DND-41 (cell line): ENCODE data around the gene PPP1CC.

ENCODE experiments used
- ATAC-seq: fragments of 200-7000 bp; cut with Tn5 transposase; 3 replicates; pipeline ENCODE4 v1.9.1; 2021; ENCODE audit warnings: low read depth; ENCODE audit not compliant: insufficient read depth
- DNase-seq: peaks from one replicate; pipeline ENCODE4 v3.0.0-alpha.2; 2020
- H2AFZ ChIP-seq: 2 replicates; pipeline ENCODE4 v1.6.0; 2012; ENCODE audit warnings: low read depth, low read length
- H3K27ac ChIP-seq: 2 replicates; pipeline ENCODE4 v1.5.1; 2012; ENCODE audit warnings: low read length, inconsistent platforms
- H3K27me3 ChIP-seq: fragments of 200-600 bp; sonication (generic); 2 replicates; pipeline ENCODE4 v1.6.0; 2012; ENCODE audit warnings: low read length, mild to moderate bottlenecking, inconsistent platforms; ENCODE audit not compliant: insufficient read depth, poor library complexity
- H3K36me3 ChIP-seq: 2 replicates; pipeline ENCODE4 v1.5.1; 2012; ENCODE audit warnings: low read length, inconsistent platforms; ENCODE audit not compliant: insufficient read depth
- H3K4me1 ChIP-seq: 2 replicates; pipeline ENCODE4 v1.5.1; 2012; ENCODE audit warnings: mild to moderate bottlenecking, low read length; ENCODE audit not compliant: insufficient read depth
- H3K4me2 ChIP-seq: 2 replicates; pipeline ENCODE4 v1.6.0; 2012; ENCODE audit warnings: mild to moderate bottlenecking, moderate library complexity, low read length, inconsistent platforms; ENCODE audit not compliant: insufficient read depth
- H3K4me3 ChIP-seq, 2 experiments: fragments of 200-600 bp in 1 of 2; shearing (Covaris generic) in 1 of 2; 2 replicates each; pipeline ENCODE4 v1.5.1; 2012 to 2016; ENCODE audit warnings: inconsistent platforms in 2 of 2, low read length in 2 of 2, mild to moderate bottlenecking in 2 of 2, low read depth in 1 of 2, moderate library complexity in 1 of 2
- H3K79me2 ChIP-seq: 2 replicates; pipeline ENCODE4 v1.6.0; 2012; ENCODE audit warnings: low read length, inconsistent platforms; ENCODE audit not compliant: insufficient read depth
- H3K9ac ChIP-seq: 2 replicates; pipeline ENCODE4 v1.6.0; 2012; ENCODE audit warnings: low read depth, mild to moderate bottlenecking, inconsistent platforms, low read length, moderate library complexity
- H3K9me3 ChIP-seq: 2 replicates; pipeline ENCODE4 v1.5.1; 2012; ENCODE audit warnings: low read length, moderate library complexity, mild to moderate bottlenecking, inconsistent platforms; ENCODE audit not compliant: insufficient read depth, severe bottlenecking
- H4K20me1 ChIP-seq: 2 replicates; pipeline ENCODE4 v1.6.0; 2012; ENCODE audit warnings: low read length; ENCODE audit not compliant: insufficient read depth
- CTCF ChIP-seq: IDR thresholded peaks from 2 replicates; pipeline ENCODE4 v1.5.1; 2012; ENCODE audit warnings: borderline replicate concordance, low read length, moderate library complexity, mild to moderate bottlenecking; ENCODE audit not compliant: poor library complexity, severe bottlenecking; ENCODE audit errors: extremely low read depth
- EZH2 ChIP-seq: IDR thresholded peaks from 3 replicates; pipeline ENCODE4 v1.6.1; 2012; ENCODE audit warnings: borderline replicate concordance, low read depth, mild to moderate bottlenecking, moderate library complexity, low read length, inconsistent platforms; ENCODE audit not compliant: severe bottlenecking

The PPP1CC gene

GRCh38 chr12:110754101-110754793, 11.6 kb upstream of the PPP1CC start:
- no peak for ATAC-seq
- Histone ChIP-seq H4K20me1 (no peaks in the 10 kb centered on the region), H3K36me3 (no peaks in the 10 kb centered on the region), H3K4me2 (no peak overlapping the region), H3K9ac (no peak overlapping the region), H3K27ac (no peak overlapping the region), H3K4me3 (no peak overlapping the region), H3K79me2 (no peaks in the 10 kb centered on the region), H3K4me1 (no peaks in the 10 kb centered on the region), H3K9me3 (no peaks in the 10 kb centered on the region), H2AFZ (no peak overlapping the region), H3K27me3 (no peaks in the 10 kb centered on the region)
- no peak for DNase-seq
- TF ChIP-seq EZH2 (no peak), CTCF (no peak)

DNA sequence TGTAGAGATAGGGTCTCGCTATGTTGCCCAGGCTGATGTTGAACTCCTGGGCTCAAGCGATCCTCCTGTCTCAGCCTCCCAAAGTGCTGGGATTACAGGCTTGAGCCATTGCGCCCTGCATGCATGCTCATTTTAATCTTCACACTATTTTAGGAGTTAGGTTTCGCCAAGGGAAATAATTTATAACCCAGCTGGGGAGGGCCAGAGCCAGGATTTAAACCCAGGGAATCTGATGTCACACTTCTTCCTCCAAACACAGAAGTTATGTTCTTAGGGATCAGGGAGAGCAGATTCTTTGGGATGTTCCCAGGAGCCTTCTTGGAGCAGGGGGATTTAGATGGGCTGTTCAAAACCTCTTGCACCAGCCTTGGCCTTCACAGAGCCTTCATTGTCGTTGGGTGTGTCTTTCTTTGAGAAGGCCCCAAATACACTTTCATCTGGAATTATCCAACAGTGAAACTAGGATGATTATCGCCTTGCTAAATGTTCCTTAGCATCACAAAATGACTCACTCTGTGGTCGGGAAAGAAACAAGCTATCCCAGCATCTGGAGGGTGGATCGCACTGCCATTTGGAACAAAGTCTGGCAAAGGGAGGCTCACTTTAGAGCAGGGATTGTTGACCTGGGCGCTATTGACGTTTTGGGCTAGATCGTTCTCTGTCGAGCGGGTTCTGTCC, 8.2 kb upstream of the PPP1CC start:
- Histone ChIP-seq H4K20me1 (no peaks in the 10 kb centered on the region), H3K36me3 (no peaks in the 10 kb centered on the region), H3K79me2 (no peaks in the 10 kb centered on the region), H3K9ac (no peak overlapping the region), H3K27me3 (no peaks in the 10 kb centered on the region), H3K27ac (no peak overlapping the region), H3K4me1 (no peaks in the 10 kb centered on the region), H3K4me2 (no peak overlapping the region), H3K4me3 (no peak overlapping the region), H2AFZ (no peak overlapping the region), H3K9me3 (no peaks in the 10 kb centered on the region)
- TF ChIP-seq CTCF (no peak), EZH2 (no peak)
- ATAC-seq: no peak
- DNase-seq: no peak

- DNase-seq: no peak
- no peak overlapping the region for H3K4me3 ChIP-seq
- ATAC-seq: no peak
- H4K20me1 ChIP-seq: peaks cover 6% of the 10 kb centered on the region
- no peak overlapping the region for H3K9ac ChIP-seq
- H3K36me3 ChIP-seq: no peaks in the 10 kb centered on the region; the same call in 1 of the 2 replicates
- H3K4me2 ChIP-seq: no peak overlapping the region
- H3K27ac ChIP-seq: no peak overlapping the region
- peaks cover 10% of the 10 kb centered on the region for H3K4me1 ChIP-seq
- no peak overlapping the region for H2AFZ ChIP-seq
- no peak for TF ChIP-seq EZH2
- TF ChIP-seq CTCF: no peak
- H3K27me3 ChIP-seq: no peaks in the 10 kb centered on the region
- H3K9me3 ChIP-seq: no peaks in the 10 kb centered on the region
- peaks cover 18% of the 10 kb centered on the region for H3K79me2 ChIP-seq
Measured at GRCh38 chr12:110746550-110746949, 3.9 kb upstream of the PPP1CC start.
